HG02759 (cell line): ENCODE measurements around the gene NDUFV1.
A peak's percentile ranks its signal among the peaks of the same experiment; 100 is the strongest.
"Not testable (repeated sequence)": the region's sequence is repeated elsewhere in the genome, so short reads cannot be mapped to it uniquely, and the experiment has no call there.

Experiments
- ATAC-seq: cut with Tn5 transposase; IDR thresholded peaks from one replicate; pipeline ENCODE4 v1.9.1; 2021; ENCODE audit warnings: mild to moderate bottlenecking, moderate library complexity; ENCODE audit not compliant: unreplicated experiment

The NDUFV1 gene

GRCh38 chr11:67626970-67627369 is 20.2 kb downstream of the NDUFV1 start:
- ATAC-seq: no peak

- no peak for ATAC-seq
Observed at GRCh38 chr11:67627441-67627811, 20.7 kb downstream of the NDUFV1 start.

DNA sequence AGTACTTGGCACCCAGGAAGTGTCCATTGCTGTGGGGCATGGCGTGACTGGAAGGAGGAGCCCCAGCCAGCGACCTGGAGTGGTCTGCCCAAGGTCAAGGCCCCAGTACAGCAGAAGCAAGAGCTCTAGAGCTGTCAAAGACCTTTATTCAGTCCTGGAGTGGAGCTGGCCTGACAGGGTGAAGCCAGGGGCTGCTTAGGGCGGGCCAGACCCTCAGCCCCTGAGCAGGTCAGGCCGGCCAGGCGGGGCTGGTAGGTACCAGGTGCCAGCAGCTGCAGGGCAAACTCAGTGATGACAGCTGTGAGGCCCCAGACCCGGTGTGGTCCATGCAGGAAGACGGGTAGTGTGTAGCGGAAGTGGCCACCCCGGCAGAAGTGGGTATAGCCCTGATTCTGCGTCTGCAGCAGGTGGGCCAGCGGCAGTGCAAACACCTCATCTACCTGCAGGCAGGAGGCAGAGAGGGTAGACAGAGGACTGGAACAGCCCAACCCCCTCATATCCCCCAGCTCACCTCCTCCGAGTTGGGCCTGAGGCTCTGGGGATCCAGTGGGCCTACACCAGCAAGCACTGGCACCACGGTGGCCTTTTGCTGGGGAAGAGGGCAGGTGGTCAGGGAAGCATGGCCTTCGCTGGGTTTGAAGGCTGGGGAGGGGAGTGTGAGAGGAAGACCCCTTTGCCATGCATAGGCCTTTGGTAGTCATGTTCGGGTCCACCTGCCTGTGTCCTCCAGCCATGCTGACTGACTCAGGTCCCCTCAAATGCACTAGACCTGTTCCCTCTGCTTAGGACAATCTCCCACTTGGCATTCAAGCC is 21.3 kb downstream of the NDUFV1 start:
- ATAC-seq: no peak

GRCh38 chr11:67628710-67629385 is 22.1 kb downstream of the NDUFV1 start:
- no peak for ATAC-seq

GRCh38 chr11:67629386-67630227 is 22.9 kb downstream of the NDUFV1 start, which contains the start of gene NUDT8:
TSS of gene NUDT8 (minus strand) at chr11:67629937. CDS start at chr11:67629911, 26 bp downstream.
- ATAC-seq: peak; percentile 46

- peak; percentile 72 for ATAC-seq
Observed at GRCh38 chr11:67630228-67630942, 23.6 kb downstream of the NDUFV1 start.

GRCh38 chr11:67630943-67631331 is 24.2 kb downstream of the NDUFV1 start:
- no peak for ATAC-seq

DNA sequence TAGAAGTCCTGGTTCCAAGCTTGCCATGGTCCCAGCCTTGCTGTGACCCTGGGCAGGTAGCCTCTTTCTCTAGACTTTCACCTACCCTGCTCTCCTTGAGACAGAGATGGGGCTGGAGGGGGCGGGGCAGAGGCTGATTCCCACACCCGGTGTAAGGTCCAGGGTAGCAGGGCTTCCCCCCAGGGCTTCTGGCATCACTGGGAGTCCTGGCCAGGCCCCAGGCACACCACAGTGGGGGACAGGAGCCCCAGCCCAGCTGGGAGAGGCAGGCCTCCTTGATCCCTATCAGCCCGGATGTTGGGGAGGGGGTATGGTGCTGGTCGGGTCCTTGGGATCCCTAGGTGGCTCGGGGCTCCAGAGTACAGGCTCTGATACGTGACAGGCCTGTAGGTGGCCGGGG is 24.7 kb downstream of the NDUFV1 start:
- no peak for ATAC-seq

DNA sequence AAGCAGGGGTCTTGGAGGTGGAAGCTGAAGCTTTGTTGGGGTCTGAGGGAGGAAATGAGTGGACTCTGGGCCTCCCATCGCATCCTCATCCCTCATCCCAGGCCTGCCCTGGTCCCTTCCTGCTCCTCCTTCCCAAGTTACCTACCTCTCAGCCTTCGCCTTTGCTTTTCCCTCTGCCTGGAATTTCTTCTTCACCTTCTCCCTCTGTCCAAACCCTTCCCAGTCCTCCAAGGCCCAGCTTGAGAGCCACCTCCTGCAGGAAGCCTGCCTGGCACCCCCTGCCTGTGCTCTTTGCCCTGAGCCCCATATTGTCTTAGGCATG is 25.1 kb downstream of the NDUFV1 start:
- no peak for ATAC-seq

GRCh38 chr11:67632175-67632981 is 25.6 kb downstream of the NDUFV1 start:
- no peak for ATAC-seq

GRCh38 chr11:67632982-67633755 is 26.4 kb downstream of the NDUFV1 start:
- ATAC-seq: no peak

DNA sequence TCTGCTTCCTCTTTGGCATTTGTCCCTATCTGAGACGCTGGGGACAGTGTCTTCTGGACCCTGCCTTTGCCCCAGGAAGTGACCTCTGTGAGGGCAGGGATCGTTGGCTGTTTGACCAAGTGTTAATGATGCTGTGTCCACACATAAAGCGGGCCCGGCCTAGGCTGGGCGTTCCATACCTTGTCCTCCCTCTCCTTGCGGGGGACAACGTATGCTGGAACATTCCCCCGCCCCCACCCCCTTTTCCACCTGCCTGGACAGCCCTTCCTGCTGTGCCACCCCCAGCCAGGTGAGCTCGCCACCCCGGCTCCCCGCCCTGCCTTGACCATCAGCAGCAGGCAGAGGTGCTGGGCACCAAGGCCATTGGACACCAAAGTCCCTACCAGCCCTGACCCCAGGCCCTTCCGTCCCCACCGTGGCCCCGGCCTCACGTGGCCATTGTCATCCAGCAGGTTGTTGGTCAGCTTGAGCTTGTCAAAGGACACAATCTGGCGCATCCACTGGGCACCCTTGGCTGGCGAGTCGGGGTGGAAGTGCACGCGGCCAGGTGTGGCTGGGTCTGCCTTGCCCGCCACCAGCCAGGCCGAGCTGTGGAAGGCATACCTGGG is 27.1 kb downstream of the NDUFV1 start:
- no peak for ATAC-seq

- no peak for ATAC-seq
Observed at GRCh38 chr11:67634366-67635230, 27.9 kb downstream of the NDUFV1 start.

DNA sequence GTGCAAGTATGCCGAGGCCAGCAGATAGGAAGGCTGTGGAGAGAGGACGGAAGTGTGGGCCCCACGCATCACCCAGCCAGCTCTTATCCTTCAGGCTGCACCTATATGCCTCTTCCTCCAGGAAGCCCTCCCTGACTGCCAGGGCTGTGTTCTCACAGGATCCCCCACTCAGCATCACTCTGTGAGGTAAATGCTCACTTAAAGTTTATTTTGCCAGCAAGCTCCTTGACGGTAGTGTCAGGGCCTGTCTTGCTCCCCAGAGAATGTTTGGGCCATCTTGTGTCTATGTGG is 28.4 kb downstream of the NDUFV1 start:
- no peak for ATAC-seq

- ATAC-seq: no peak
Observed at GRCh38 chr11:67636962-67637361, 30.2 kb downstream of the NDUFV1 start.

- ATAC-seq: not testable (repeated sequence)
Observed at GRCh38 chr11:67637441-67637840, 30.7 kb downstream of the NDUFV1 start.

GRCh38 chr11:67638535-67639437 is 32.0 kb downstream of the NDUFV1 start:
- no peak for ATAC-seq
